ENCODE results near the gene GALNT2.

The GALNT2 gene

DNA sequence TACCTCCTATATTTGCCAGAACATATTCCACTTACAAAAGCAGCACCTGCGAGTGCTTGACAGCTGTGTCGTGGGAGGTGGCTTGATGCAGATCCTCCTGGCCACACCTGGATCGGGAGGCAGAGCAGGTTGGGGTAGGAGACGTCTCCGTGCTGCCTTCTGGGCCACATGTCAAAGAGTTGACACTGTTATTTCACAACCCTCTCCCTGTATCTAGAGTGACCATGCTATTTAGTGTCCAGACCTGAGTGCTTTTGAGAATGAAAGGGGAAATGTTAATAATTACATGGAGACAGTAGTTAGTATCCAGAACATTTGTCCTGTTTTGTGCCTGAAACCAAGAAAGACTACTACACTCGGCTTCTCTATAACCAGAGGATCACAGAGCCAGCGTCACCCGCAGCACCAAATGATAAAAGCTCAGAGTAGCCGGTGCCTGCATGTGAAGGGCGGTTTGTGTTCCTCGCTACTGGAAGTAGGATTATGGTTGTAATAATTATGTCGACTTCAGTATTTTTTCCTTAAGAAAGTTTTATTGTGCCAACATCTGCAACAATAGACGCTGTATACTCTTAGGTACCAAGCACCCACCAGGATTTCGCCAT is 77.1 kb downstream of the GALNT2 start:
- no peak for DNase-seq (ENCODE audit: low read depth in 4 of 4, low spot score in 1 of 4)

DNA sequence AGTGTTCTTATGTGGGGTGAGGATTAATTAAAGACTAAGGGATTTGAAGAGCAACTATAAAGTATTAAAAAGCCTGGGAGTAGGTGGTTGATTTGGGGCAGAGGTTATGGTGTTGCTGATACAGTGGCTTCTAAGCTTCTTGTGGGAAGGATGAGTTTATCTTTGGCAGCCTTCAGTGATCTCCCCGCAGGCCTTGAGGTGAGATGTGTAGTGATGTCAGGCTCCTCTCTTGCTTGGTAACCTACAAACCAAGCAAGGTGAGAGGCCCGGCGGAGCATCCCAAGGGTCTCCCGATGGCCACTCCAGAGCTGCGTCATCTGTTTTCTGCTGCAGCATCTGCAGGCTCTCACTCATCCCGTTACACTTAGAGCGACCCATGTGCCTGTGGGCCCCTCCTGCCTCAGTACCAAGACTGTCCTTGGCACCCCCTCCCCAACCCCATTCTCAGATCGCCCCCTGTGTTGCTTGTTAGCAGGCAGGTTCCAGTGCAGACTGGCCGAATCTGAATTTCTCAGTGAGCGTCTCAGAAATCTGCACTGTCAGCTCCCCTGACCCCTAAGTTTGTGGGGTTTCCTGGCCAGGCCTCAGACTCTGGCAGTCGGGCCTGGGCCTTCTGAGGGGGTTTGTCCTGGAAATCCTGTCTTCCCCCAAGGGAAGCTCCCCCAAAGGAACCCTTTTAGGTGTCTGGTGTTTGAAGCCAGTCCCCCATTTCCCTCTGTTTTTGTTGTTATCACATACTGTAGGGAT is 77.9 kb downstream of the GALNT2 start:
- DNase-seq (ENCODE audit: low read depth in 4 of 4, low spot score in 1 of 4) = no peak

DNA sequence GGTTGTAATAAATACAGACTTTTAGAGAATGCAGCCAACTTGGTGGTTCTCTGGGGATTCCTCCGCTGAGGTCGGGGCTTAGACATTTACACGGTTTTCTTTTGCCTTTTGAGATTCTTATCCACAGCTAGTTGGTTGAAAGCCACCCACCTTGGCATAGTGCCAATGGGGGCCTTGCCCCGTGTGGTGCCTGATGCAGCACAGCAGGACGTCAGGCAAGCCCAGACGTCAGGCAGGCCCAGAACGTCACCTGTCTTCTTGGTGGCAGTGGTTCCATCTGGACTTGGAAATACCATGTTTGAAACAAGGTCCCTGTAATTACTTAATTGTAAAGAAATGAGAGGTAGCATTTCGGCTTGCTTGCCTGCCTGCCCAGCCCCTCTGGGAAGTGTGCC is 78.5 kb downstream of the GALNT2 start:
- DNase-seq (ENCODE audit: low read depth in 4 of 4, low spot score in 1 of 4) = no peak

DNA sequence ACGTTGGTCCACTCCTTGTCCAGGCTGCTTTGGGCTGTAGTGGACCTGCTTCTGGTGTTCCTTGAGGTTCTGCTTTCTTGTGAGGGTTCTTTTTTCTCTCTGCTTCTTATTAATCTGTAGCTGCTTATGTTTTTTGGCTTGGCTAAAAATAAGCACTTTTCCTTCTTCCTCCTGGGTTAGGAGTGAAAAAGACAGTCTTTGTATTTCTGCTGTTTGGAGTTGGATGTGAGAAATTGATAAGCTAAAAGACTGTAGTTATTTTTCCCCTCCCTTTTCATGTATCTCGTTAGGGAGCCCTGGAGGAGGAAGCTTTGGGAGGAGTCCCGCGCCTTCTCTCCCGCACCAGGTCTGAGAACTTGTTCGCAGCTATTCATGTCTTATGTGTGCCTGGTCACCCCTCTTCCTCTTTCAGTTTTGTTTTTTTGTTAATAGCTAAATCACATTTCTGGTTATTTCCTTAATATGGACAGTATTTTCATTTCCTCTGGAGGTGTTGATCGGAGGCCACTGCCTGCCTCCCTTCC is 79.0 kb downstream of the GALNT2 start:
- no peak for DNase-seq (ENCODE audit: low read depth in 4 of 4, low spot score in 1 of 4)

DNA sequence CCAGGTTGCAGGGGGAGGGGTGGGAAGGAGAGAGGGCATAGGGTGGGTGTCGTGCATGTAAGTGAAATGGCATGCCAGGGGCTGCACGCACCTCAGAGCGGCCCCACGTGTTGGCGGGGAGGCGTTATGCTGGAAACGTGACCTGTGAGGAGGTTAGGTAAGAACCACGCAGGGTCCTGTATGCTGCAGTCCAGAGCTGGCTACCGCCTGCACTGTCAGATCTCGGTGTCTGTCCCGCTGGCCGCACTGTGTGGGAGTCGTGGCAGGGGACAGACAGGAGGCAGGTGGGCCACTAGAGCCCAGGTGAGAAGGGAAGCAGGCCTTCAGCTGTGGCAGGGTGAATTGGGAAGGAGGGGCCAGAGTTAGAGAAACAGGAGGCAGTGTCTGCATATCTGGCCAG is 79.7 kb downstream of the GALNT2 start:
- no peak for DNase-seq (ENCODE audit: low read depth in 4 of 4, low spot score in 1 of 4)

DNA sequence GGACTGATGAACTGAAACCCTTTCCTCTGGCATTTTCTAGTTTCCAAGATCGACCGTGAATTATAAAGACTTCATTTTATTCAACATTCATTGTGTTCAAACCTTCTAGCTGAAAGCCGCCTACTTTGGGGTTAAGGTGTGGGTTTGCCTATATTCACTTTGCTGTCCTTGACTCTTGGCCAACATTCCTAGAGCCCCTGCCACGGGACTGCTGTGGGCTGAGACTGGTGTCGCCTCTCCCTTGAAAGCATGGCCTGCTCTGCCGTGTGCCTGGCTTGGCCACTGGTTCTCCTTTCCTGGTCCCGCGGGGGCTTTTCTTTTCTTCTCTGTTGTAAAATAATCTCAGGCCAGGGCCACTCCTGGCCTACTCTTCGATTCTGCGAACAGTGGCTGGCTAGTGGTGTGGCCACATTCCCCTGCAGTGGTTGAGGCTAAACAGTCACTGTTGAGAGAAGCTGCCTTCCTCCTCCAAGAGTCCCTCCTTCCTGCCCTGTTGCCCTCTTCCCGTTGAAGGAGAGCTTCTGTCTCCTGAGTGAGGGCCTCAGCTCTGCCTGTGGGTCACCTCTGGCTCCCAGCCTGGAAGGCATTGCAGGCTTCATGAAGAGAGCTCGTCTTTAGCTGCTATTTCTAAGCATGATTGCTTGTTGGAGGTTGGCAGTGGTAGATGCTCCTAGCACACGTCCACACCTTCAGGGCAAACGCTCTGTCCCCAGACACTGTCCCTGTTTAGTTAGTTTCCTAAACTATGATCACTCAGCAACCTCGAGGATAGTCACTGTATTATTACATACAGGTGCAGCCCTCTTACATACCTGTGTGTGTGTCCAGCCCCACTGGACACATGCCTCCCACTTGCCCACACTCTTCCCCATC is 80.5 kb downstream of the GALNT2 start:
- DNase-seq (ENCODE audit: low read depth in 4 of 4, low spot score in 1 of 4) = no peak

DNA sequence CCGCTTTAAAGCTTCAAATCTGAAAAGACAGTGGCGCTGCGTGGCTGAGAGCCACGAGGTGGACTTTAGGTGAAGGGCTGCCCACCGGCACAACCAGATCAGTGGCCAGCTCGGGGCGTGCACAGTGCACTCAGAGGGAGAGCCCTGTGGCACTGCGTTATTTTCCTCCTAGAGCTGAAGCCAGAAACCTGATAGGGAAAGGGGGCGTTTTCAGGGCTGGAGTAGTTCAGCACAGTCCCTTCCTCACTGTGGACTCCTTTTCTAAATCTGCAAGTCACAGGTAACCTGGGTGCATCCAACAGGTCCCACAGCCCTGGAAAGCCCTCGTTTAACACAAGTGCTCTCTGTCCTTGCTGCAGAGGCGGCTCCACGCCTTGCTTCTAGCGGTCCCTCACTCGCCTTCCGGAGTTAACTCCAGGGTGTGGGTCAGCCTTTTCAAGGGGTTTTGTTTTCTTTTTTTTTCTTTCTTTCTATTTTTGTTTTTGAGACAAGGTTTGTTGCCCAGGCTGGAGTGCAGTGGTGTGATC is 81.2 kb downstream of the GALNT2 start:
- DNase-seq (ENCODE audit: low read depth in 4 of 4, low spot score in 1 of 4) = no peak

DNA sequence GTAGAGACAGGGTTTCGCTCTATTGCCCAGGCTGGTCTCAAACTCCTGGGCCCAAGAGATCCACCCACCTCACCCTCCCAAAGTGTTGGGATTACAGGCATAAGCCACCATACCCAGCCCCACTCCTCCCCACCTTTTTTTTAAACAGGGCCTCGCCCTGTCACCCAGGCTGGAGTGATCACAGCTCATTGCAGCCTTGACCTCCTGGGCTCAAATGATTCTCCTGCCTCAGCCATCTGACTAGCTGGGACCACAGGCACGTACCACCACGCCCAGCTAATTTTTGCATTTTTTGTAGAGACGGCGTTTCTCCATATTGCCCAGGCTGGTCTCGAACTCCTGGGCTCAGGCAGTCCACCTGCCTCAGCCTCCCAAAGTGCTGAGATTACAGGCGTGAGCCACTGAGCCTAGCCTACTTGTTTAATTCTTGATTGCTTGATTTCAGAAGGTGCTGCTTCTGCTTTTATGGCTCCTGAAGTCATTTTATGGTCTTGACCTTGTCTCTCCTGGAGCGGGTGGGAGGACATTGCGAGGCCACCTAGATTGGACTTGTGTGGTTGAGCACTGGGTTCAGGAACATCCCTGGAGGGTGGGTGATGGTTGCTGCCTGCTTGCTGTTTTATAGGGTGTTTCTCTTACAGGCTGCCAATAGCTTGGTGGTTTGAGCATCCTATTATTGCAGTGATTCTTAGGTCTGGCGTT is 81.9 kb downstream of the GALNT2 start:
- DNase-seq (ENCODE audit: low read depth in 4 of 4, low spot score in 1 of 4) = no peak

DNA sequence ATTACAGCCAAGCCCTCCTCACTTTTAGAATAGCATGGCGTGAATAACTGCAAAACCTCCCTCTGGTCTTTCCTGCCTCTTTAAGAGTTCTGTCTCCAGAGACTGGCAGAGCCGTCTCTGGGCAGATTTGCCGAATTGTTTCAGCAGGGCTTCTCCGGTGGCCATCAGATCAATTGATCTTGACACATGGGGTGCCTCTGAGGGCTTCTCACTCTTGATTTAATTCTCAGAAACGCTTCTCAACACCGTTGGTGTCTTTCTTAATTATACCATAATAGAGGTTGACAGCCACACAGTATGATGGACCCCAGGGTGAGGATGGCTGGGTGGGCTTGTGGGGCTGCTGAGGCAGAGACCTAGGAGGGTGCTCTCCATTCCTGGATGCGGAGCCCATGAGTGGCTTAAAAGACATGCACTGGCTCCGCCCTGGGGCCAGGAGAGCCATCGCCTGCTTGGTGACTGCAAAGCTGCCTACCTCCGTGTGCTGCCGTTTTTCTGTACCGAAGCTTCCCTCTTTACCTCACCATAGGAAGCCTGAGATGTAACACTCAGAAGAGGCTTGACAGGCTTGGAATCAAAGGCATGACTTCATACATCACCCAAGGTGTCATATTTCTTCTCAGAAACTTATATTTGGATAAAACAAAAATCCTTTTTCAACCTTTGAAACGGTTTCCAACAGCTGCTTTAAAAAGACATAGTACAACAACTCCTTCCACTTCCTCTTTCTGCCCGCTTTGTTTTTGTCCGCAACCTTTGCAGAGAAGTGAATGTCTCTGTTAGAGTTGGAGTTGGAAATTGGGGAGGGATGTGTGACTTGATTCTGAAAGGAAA is 82.9 kb downstream of the GALNT2 start:
- DNase-seq (ENCODE audit: low read depth in 4 of 4, low spot score in 1 of 4) = no peak

DNA sequence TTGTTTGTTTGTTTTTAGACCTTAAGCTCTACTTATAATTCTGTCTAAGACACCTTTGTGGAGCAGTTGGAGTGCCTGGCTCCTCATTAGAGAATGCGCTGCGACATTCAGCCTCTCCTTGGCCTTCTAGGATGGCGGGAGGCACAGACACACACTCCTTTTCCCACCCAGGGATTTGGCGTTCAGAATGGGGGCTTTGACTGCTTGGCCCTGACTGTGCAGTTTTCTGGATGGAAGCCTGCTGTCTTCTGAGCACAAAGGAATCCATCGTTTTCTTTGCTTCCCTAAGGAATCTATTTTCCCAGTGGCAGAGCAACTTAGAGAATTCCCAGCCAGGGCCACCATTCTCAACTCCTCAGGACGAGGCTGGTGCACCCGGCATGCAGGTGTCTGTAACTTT is 83.6 kb downstream of the GALNT2 start:
- no peak for DNase-seq (ENCODE audit: low read depth in 4 of 4, low spot score in 1 of 4)

DNA sequence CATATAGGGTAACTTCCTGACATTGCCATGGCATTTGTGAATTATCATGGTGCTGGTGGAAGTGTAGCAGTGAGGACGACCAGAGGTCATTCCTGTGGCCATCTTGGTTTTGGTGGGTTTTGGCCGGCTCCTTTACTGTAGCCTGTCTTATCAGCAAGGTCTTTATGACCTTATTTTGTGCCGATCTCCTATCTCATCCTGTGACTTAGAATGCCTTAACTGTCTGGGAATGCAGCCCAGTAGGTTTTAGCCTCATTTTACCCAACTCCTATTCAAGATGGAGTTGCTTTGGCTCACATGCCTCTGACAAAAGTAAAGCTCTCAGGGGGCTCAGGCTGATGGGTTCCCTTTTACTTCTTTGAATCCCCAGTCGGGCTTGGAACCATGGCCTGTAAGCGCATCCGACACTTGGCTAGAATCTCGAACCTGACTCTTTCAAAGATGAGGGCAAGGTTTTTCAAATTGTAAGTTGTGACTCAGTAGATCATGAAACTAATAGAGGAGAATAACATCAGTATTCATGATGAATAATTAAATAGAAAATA is 85.0 kb downstream of the GALNT2 start:
- DNase-seq (ENCODE audit: low read depth in 4 of 4, low spot score in 1 of 4) = no peak

DNA sequence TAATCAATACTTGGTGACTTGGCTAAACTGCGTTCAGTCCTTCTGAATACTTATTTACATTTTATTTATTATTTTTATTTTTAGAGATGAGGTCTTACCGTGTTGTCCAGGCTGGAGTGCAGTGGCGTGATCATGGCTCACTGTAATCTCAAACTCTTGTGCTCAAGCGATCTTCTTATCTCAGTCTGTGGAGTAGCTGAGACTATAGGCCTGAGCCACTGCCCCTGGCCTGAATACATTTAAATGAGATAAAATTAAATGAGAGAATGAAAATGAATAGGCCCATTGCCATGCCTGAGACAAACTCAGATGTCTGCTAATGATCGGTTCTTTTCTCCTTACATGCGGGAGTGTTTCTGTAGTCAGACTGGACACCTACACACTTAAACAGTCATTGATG is 86.0 kb downstream of the GALNT2 start:
- no peak for DNase-seq (ENCODE audit: low read depth in 4 of 4, low spot score in 1 of 4)

DNA sequence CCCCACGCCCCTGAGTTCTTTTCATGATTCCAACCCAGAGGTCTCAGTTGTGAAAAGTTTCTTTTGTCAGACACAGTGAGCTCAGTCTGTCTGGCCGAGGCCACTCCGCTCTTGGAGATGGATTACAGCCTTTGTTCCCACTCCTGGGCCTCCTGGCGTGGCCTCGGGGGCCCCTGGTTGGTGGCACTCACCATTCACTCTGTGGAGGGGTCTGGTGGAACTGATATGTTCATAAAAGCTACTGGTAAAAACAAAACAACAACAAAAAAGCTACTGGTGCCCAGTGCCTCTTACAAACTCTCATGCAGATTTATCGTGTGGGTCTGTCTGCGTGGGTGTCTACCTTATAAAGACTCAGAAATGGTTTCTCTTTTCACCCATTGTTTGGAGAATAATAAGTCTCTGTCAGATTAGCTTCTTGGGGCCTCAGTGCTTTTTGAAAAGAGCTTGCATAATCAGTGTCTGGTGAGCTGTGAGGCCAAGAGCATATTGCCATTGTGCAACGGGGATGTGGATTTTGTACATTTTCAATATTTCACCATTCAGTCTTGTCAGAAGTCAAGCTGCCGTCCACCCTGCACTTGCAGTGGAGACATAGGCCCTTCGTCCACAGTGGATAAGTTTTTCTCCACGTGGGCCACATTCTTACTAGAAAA is 86.7 kb downstream of the GALNT2 start:
- no peak for DNase-seq (ENCODE audit: low read depth in 4 of 4, low spot score in 1 of 4)

DNA sequence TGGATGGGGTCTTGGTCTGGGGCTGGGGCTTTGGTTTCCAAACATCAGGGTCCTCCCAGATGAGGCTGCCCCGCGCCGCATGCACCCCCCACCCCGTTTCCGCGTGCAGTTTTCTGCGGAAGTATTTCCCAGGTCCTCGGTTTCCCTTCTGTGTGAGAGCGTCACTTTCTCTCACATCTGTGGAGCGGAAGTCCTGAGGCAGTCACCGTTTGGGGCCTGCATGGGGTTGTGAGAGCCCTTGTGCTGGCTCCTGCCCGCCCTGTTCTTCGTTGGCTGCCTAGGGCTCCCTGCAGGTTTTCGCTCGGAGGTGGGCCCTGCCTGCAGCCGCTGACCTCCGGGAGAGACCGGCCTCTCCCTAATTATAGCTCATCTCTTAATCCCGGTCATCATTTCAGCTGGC is 88.0 kb downstream of the GALNT2 start:
- no peak for DNase-seq (ENCODE audit: low read depth in 4 of 4, low spot score in 1 of 4)

DNA sequence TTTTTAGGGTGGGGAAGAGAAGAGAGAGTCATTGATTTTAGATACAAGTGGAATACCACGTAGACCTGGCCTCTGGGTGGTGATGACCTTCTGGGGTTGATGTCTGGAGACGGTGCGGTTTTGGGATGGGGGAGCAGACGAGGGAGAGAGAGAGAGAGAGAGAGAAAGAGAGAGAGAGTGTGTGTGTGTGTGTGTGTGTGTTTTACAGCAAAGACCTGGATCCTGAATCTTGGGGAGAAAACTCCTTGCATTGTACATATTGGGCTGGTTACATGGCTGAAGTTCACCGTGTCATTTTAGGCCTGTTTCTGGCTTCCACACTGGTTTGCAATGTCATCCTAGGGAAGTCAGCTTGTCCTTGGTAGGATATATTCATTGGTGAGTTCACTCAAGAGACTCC is 89.0 kb downstream of the GALNT2 start:
- no peak for DNase-seq (ENCODE audit: low read depth in 4 of 4, low spot score in 1 of 4)

DNA sequence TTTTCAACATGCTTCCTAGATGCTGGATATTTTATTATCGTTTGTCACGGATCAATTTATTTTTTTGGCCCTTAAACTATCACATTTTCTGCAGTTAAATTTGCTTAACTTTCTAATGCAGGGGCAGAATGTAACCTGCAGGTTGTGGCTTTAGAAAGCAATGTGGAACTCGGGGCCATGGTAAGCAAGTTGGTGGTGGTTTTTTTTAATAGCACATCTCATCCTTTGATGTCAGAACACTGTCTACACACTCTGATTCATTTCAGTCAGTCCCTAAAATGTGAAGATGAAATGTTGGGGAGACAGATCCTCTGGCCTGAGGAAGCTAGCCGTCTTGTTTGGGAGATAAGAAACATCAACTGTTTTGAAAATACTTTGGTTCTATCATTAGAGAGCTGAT is 89.5 kb downstream of the GALNT2 start:
- DNase-seq (ENCODE audit: low read depth in 4 of 4, low spot score in 1 of 4) = no peak

DNA sequence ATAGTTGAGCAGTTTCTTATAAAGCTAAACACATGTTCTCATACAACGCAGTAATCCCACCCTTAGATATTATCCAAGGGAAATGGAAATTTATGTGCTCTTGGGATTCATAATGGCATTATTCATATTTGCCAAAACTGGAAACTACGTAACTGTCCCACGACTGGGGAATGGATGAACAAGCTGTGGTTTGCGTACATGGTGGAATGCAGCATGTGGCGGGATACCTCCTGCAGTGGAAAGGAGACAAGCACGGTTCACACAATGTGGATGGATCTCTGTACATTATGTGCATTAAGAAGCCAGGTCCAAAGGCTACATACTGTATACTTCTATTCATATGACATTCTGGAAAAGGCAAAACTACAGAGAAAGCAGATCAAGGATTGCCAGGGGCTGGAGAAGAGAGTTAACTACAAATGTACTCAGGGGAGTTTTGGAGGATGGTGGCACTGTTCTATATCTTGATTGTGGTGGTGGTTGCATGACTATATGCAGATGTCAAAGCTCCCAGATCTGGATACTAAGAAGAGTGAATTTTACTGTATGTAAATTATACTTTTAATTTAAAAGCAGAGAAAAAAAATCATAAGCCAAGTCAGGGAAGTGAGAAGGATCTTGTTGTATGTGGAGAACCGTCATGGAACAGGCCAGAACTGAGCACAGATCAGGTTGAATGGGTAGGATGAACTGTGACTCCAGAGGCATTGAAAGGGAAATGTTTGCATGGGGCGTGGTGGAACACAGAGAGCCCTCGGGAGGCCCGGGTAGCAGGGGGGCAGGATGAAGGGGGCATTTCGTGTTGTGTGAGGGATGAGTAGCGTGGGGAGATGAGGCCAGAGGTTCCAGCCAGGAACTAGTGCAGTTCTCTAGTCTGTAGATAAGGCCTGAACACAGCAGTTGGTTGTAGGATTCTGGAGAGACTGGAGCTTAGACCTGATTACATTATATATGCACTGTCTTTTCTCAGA is 90.7 kb downstream of the GALNT2 start:
- no peak for DNase-seq (ENCODE audit: low read depth in 4 of 4, low spot score in 1 of 4)
